Gastroesophageal sphincter (tissue), 4 donors: ENCODE measurements around the gene ADM2. TPM values are rescaled to one million over a fixed set of nuclear protein-coding genes. Genes with fewer than 3 reads are reported as not detected.

Experiments
- ATAC-seq: fragments of 150-250 bp; one replicate; pipeline ENCODE4 v1.9.1; 2016; ENCODE audit warnings: mild to moderate bottlenecking, moderate library complexity
- H3K27ac ChIP-seq, 4 donors: fragments of 200-600 bp; sonication (generic) in 3 of 4; 1 replicate in 3 of 4; 2 replicates in 1 of 4; pipeline ENCODE4 v1.5.1; 2016 to 2019
- H3K27me3 ChIP-seq: fragments of 200-600 bp; sonication (generic); one replicate; pipeline ENCODE4 v1.5.1; 2019
- H3K36me3 ChIP-seq, 2 donors: fragments of 200-600 bp; sonication (generic); one replicate each; pipeline ENCODE4 v1.5.1; 2019; ENCODE audit warnings: control low read depth in 1 of 2
- H3K4me1 ChIP-seq, 3 donors: fragments of 200-600 bp; sonication (generic); 1 replicate in 2 of 3; 2 replicates in 1 of 3; pipeline ENCODE4 v1.5.1; 2016 to 2019; ENCODE audit warnings: control low read depth in 2 of 3
- H3K4me3 ChIP-seq, 2 donors: fragments of 200-600 bp; sonication (generic); one replicate each; pipeline ENCODE4 v1.5.1; 2019; ENCODE audit warnings: mild to moderate bottlenecking in 1 of 2, moderate library complexity in 1 of 2
- H3K9me3 ChIP-seq, 3 donors: fragments of 200-600 bp; sonication (generic); one replicate each; pipeline ENCODE4 v1.5.1; 2017 to 2019; ENCODE audit warnings: control low read depth in 2 of 3
- CTCF ChIP-seq, 4 experiments: fragments of 200-600 bp in 2 of 4; fragments of 450-650 bp in 2 of 4; sonication (generic) in 1 of 4; IDR thresholded peaks; one replicate each; pipeline ENCODE4 v1.5.1; 2017 to 2019; ENCODE audit warnings: antibody characterized with exemption in 4 of 4, mild to moderate bottlenecking in 2 of 4, moderate library complexity in 2 of 4
- EP300 ChIP-seq: sonication (generic); formaldehyde crosslinking; IDR thresholded peaks from one replicate; pipeline ENCODE4 v1.6.1; 2017; ENCODE audit warnings: antibody characterized with exemption, mild to moderate bottlenecking
- POLR2A ChIP-seq, 2 donors: fragments of 450-650 bp; IDR thresholded peaks; one replicate each; pipeline ENCODE4 v1.6.1; 2017; ENCODE audit warnings: antibody characterized with exemption in 2 of 2, mild to moderate bottlenecking in 2 of 2, moderate library complexity in 1 of 2
- POLR2AphosphoS5 ChIP-seq: sonication (generic); formaldehyde crosslinking; IDR thresholded peaks from one replicate; pipeline ENCODE4 v1.6.1; 2017; ENCODE audit warnings: antibody characterized with exemption
- WGBS, 2 donors: methylation state at CpG; one replicate each; pipeline ENCODE4 v1.1.5; 2018; ENCODE audit warnings: low coverage in 1 of 2; 5-methylcytosine and 5-hydroxymethylcytosine counted together
- total RNA-seq, 4 donors: library from RNA; depleted of rRNA; stranded (reverse); fragments of >200 nt; gene quantifications; one replicate each; pipeline ENCODE4 v1.1.0, GENCODE V29; 2016

Gene ADM2
- total RNA-seq, 4 donors from 2014 or later, result 0.40 TPM; not detected in 3

GRCh38 chr22:50528682-50529415 is 47.5 kb downstream of the ADM2 start:
- WGBS, 2 donors, result 30 to 69% methylated on average over 2 to 4 of the region's 15 CpGs
- peak overlapping the region in 3 of 4 donors; percentile 85 to 90 (median 88) for H3K27ac ChIP-seq
- H3K4me1 ChIP-seq, result peaks cover 0 to 82% (median 39%) of the 10 kb centered on the region in 3 donors
- H3K27me3 ChIP-seq, result peaks cover 49% of the 10 kb centered on the region
- TF ChIP-seq CTCF (IDR thresholded peaks at IDR 0.05) (no peak), EP300 (no peak), POLR2AphosphoS5 (no peak)
- ATAC-seq, result no peak
- no peaks in the 10 kb centered on the region for H3K9me3 ChIP-seq
- H3K4me3 ChIP-seq, result peak overlapping the region in 1 of 2 donors; percentile 63
- peaks cover 0 to 4% of the 10 kb centered on the region in 2 donors for H3K36me3 ChIP-seq

- no peak for ATAC-seq
- H3K36me3 ChIP-seq, result no peaks in the 10 kb centered on the region
- H3K4me1 ChIP-seq, result peaks cover 0 to 76% (median 34%) of the 10 kb centered on the region in 3 donors
- TF ChIP-seq EP300, result no peak
- TF ChIP-seq POLR2AphosphoS5, result no peak
- TF ChIP-seq POLR2A (IDR thresholded peaks at IDR 0.05), result no peak
- no peak for TF ChIP-seq CTCF (IDR thresholded peaks at IDR 0.05)
- H3K27me3 ChIP-seq, result peaks cover 55% of the 10 kb centered on the region
- H3K9me3 ChIP-seq, result no peaks in the 10 kb centered on the region
- H3K4me3 ChIP-seq, result peak overlapping the region; percentile 35 to 63
- H3K27ac ChIP-seq, result peak overlapping the region; percentile 25 to 90 (median 86)
- WGBS, 2 donors, result no CpG with 5 or more reads among the region's 50 CpGs
Measured at GRCh38 chr22:50529416-50529896, 48.1 kb downstream of the ADM2 start.

- H3K4me1 ChIP-seq, result peaks cover 0 to 70% (median 30%) of the 10 kb centered on the region in 3 donors
- no peaks in the 10 kb centered on the region for H3K9me3 ChIP-seq
- H3K4me3 ChIP-seq, result peak within 1 kb of the TSS; percentile 35 to 63
- peak within 1 kb of the TSS; percentile 25 to 90 (median 86) for H3K27ac ChIP-seq
- no peaks in the 10 kb centered on the region for H3K36me3 ChIP-seq
- TF ChIP-seq POLR2AphosphoS5 (peak; percentile 66), CTCF (IDR thresholded peaks at IDR 0.05) (no peak), POLR2A (IDR thresholded peaks at IDR 0.05) (peak; percentile 63)
- peak; percentile 56 for ATAC-seq
- H3K27me3 ChIP-seq, result peaks cover 61% of the 10 kb centered on the region
- WGBS, 2 donors, result no CpG with 5 or more reads among the region's 92 CpGs
Measured at GRCh38 chr22:50529897-50530579, 48.7 kb downstream of the ADM2 start, which contains the start of gene TYMP. Gene TYMP (minus strand): TSS chr22:50530012. CDS start chr22:50529709, 303 bp downstream.

- ATAC-seq, result no peak
- no peaks in the 10 kb centered on the region for H3K36me3 ChIP-seq
- TF ChIP-seq EP300 (no peak), CTCF (IDR thresholded peaks at IDR 0.05) (no peak), POLR2A (IDR thresholded peaks at IDR 0.05) (no peak), POLR2AphosphoS5 (no peak)
- peaks cover 0 to 69% (median 30%) of the 10 kb centered on the region in 3 donors for H3K4me1 ChIP-seq
- H3K4me3 ChIP-seq, result peak overlapping the region; percentile 35 to 63
- peaks cover 66% of the 10 kb centered on the region for H3K27me3 ChIP-seq
- WGBS, 2 donors, result no CpG with 5 or more reads among the region's 21 CpGs
- peak overlapping the region; percentile 1 to 90 (median 86) for H3K27ac ChIP-seq
- no peaks in the 10 kb centered on the region for H3K9me3 ChIP-seq
Measured at GRCh38 chr22:50530580-50530876, 49.2 kb downstream of the ADM2 start.
